Ascending aorta (tissue), 2 donors: ENCODE measurements around the gene HLA-A. TPM values are rescaled to one million over a fixed set of nuclear protein-coding genes. Genes with fewer than 3 reads are reported as not detected.
"Not testable (repeated sequence)": the region's sequence is repeated elsewhere in the genome, so short reads cannot be mapped to it uniquely, and the experiment has no call there.

Experiments used
- DNase-seq, 2 donors: peaks; one replicate each; pipeline ENCODE4 v3.0.0-alpha.2; 2019; ENCODE audit warnings: low spot score in 2 of 2
- H3K27ac ChIP-seq, 2 donors: fragments of 200-600 bp; sonication (generic); one replicate each; pipeline ENCODE4 v1.5.1; 2016 to 2017; ENCODE audit warnings: mild to moderate bottlenecking in 1 of 2
- H3K27me3 ChIP-seq: fragments of 200-600 bp; sonication (generic); one replicate; pipeline ENCODE4 v1.5.1; 2017
- H3K36me3 ChIP-seq, 2 donors: fragments of 200-600 bp; sonication (generic); one replicate each; pipeline ENCODE4 v1.5.1; 2016
- H3K4me1 ChIP-seq, 2 donors: fragments of 200-600 bp; sonication (generic); one replicate each; pipeline ENCODE4 v1.5.1; 2016 to 2017; ENCODE audit warnings: mild to moderate bottlenecking in 1 of 2
- H3K4me3 ChIP-seq, 2 donors: fragments of 200-600 bp; sonication (generic); one replicate each; pipeline ENCODE4 v1.5.1; 2016 to 2017; ENCODE audit warnings: mild to moderate bottlenecking in 1 of 2
- H3K9me3 ChIP-seq, 2 donors: fragments of 200-600 bp; sonication (generic); one replicate each; pipeline ENCODE4 v1.5.1; 2016
- intact Hi-C: fragments of 100-400 bp; cut with DNase I; formaldehyde crosslinking; loops from one replicate; pipeline ENCODE4 v1.15.1; 2023
- total RNA-seq: library from RNA; depleted of rRNA; stranded (reverse); fragments of >200 nt; gene quantifications from one replicate; pipeline ENCODE4 v1.1.0, GENCODE V29; 2016
- TF ChIP-seq, protein P1 (sequence below), 3 experiments: fragments of 200-600 bp in 2 of 3; fragments of 450-650 bp in 1 of 3; sonication (generic) in 2 of 3; IDR thresholded peaks; one replicate each; pipeline ENCODE4 v1.5.1; 2016 to 2019; ENCODE audit warnings: antibody characterized with exemption in 3 of 3, mild to moderate bottlenecking in 1 of 3, moderate library complexity in 1 of 3

HLA-A gene
- total RNA-seq, 1 donor from 2014 or later, result 1,099 TPM

DNA sequence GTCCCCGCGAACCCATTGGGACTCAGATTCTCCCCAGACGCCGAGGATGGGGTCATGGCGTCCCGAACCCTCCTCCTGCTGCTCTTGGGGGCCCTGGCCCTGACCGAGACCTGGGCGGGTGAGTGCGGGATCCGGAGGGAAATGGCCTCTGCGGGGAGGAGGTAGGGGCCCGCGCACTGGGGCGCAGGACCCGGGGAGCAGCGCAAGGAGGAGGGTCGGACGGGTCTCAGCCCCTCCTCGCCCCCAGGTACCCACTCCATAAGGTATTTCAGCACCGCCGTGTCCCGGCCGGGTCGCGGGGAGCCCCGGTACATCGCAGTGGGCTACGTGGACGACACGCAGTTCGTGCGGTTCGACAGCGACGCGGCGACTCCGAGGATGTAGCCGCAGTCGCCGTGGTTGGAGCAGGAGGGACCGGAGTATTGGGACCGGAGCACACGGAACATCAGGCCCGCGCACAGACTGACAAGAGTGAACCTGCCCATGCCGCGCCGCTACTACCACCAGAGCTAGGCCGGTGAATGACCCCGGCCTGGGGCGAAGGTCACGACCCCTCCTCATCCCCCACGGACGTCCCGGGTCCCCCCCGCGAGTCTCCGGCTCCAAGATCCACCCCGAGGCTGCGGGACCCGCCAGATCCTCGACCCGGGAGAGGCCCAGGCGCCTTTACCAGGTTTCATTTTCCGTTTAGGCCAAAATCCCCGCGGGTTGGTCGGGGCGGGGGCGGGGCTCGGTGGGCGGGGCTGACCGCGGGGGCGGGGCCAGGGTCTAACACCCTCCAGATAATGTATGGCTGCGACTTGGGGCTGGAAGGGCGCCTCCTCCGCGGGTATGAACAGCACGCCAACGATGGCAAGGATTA, 15.7 kb upstream of the HLA-A start:
- H3K36me3 ChIP-seq, result no peaks in the 10 kb centered on the region
- no peaks in the 10 kb centered on the region for H3K27me3 ChIP-seq
- TF ChIP-seq, protein P1, sequence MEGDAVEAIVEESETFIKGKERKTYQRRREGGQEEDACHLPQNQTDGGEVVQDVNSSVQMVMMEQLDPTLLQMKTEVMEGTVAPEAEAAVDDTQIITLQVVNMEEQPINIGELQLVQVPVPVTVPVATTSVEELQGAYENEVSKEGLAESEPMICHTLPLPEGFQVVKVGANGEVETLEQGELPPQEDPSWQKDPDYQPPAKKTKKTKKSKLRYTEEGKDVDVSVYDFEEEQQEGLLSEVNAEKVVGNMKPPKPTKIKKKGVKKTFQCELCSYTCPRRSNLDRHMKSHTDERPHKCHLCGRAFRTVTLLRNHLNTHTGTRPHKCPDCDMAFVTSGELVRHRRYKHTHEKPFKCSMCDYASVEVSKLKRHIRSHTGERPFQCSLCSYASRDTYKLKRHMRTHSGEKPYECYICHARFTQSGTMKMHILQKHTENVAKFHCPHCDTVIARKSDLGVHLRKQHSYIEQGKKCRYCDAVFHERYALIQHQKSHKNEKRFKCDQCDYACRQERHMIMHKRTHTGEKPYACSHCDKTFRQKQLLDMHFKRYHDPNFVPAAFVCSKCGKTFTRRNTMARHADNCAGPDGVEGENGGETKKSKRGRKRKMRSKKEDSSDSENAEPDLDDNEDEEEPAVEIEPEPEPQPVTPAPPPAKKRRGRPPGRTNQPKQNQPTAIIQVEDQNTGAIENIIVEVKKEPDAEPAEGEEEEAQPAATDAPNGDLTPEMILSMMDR (IDR thresholded peaks at IDR 0.05), result no peak
- no peaks in the 10 kb centered on the region for H3K9me3 ChIP-seq
- H3K4me3 ChIP-seq, result peak overlapping the region in 1 of 2 donors; percentile 66
- peak in 1 of 2 donors; percentile 82 for DNase-seq
- H3K4me1 ChIP-seq, result no peaks in the 10 kb centered on the region
- intact Hi-C loops, result loop anchor here (2.0 to 5.0 kb wide), 4 partner anchors 16 to 274 kb away; partner anchors contain the start of gene HLA-A
- peak overlapping the region in 1 of 2 donors; percentile 79 for H3K27ac ChIP-seq

DNA sequence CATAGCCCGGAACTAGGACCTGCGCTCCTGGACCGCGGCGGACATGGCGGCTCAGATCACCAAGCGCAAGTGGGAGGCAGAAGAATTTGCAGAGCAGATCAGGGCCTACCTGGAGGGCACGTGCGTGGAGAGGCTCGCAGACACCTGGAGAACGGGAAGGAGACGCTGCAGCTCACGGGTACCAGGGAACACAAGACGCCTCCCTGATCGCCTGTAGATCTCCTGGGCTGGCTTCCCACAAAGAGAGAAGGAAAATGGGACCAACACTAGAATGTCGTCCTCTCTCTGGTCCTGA, 15.1 kb upstream of the HLA-A start:
- Histone ChIP-seq H3K4me3 (peak overlapping the region in 1 of 2 donors; percentile 66), H3K36me3 (no peaks in the 10 kb centered on the region), H3K27ac (peak overlapping the region in 1 of 2 donors; percentile 79), H3K27me3 (no peaks in the 10 kb centered on the region), H3K4me1 (no peaks in the 10 kb centered on the region), H3K9me3 (no peaks in the 10 kb centered on the region)
- no peak for DNase-seq
- intact Hi-C loops, result loop anchor here (2.0 to 5.0 kb wide), 4 partner anchors 16 to 275 kb away; partner anchors contain the start of gene HLA-A
- TF ChIP-seq, protein P1 (IDR thresholded peaks at IDR 0.05), result no peak

DNA sequence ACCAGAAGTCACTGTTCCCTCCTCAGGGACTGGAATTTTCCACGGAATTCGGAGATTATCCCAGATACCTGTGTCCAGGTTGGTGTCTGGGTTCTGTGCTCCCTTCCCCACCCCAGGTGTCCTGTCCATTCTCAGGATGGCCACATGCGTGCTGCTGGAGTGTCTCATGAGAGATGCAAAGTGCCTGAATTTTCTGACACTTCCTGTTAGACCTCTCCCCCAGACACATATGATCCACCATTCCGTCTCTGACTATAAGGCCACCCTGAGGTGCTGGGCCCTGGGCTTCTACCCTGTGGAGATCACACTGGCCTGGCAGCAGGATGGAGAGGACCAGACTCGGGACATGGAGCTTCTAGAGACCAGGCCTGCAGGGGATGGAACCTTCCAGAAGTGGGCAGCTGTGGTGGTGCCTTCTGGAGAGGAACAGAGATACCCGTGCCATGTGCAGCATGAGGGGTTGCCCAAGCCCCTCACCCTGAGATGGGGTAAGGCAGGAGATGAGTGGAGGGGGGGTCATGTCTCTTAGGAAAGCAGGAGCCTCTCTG, 14.4 kb upstream of the HLA-A start:
- Histone ChIP-seq H3K9me3 (no peaks in the 10 kb centered on the region), H3K4me3 (no peak overlapping the region), H3K27me3 (no peaks in the 10 kb centered on the region), H3K27ac (no peak overlapping the region), H3K4me1 (no peaks in the 10 kb centered on the region), H3K36me3 (no peaks in the 10 kb centered on the region)
- no peak for DNase-seq
- TF ChIP-seq, protein P1 (IDR thresholded peaks at IDR 0.05), result no peak
- intact Hi-C loops, result loop anchor here (2.0 to 5.0 kb wide), 4 partner anchors 15 to 276 kb away; partner anchors contain the start of gene HLA-A

DNA sequence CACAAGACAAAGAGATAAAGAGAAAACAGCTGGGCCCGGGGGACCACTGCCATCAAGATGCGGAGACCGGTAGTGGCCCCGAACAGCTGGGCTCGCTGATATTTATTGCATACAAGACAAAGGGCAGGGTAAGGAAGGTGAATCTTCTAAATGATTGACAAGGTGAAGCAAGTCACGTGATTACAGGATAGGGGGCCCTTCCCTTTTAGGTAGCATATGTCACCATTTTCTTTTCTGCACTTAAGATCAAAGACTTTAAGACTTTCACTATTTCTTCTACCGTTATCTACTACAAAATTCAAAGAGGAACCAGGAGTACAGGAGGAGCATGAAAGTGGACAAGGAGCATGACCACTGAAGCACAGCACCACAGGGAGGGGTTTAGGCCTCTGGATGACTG, 12.3 kb upstream of the HLA-A start:
- H3K4me3 ChIP-seq, DNase-seq, H3K9me3 ChIP-seq, H3K27ac ChIP-seq, H3K4me1 ChIP-seq, intact Hi-C loops, H3K27me3 ChIP-seq, H3K36me3 ChIP-seq: not testable (repeated sequence)

DNA sequence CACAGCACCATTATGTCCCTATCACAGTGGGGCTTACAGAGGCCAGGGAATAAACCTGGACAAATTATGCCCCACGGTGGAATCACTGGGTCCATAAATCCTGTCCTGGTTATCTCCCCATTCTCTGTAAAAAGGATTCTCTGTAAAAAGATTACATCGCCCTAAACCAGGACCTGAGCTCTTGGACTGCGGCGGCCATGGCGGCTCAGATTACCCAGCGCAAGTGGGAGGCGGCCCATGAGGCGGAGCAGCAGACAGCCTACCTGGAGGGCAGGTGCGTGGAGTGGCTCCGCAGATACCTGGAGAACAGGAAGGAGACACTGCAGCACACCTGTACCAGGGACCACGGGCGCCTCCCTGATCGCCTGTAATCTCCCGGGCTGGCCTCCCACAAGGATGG, 8.4 kb upstream of the HLA-A start:
- H3K27me3 ChIP-seq, result no peaks in the 10 kb centered on the region
- no peak overlapping the region for H3K4me3 ChIP-seq
- no peaks in the 10 kb centered on the region for H3K9me3 ChIP-seq
- no peaks in the 10 kb centered on the region for H3K4me1 ChIP-seq
- intact Hi-C loops, result no loop called here
- TF ChIP-seq, protein P1 (IDR thresholded peaks at IDR 0.05), result no peak
- no peak for DNase-seq
- H3K27ac ChIP-seq, result no peak overlapping the region
- no peaks in the 10 kb centered on the region for H3K36me3 ChIP-seq

DNA sequence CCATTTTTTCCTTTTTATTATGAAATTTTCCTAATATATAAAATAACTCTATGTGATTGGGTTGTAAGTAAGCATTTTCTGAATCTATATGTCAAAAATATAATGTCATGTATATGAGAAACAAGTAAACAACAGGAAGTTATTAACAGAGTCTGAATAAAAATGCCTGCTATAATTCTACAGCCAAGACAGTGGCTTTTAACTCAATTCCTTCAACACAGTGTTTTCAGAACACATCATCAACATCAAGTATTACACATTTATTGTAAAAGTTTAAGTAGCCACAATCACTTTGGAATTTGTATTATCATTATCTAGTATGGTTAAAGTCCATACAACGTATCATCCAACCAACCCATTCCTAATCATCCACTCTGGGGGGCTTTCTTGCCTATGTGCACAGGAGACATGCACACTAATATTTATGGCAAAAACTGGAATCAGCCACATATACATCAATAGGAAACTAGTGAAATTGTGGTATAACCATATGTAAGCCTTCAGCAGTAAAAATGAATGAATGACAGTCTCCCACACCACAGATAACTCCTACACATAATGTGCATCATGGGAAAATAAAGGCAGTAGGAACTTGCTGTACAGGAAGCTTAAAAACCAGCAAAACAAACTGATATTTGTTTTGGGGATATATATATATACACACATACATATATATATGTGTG, 6.9 kb upstream of the HLA-A start:
- Histone ChIP-seq H3K36me3 (no peaks in the 10 kb centered on the region), H3K4me1 (no peaks in the 10 kb centered on the region), H3K4me3 (no peak overlapping the region), H3K9me3 (no peaks in the 10 kb centered on the region), H3K27ac (no peak overlapping the region), H3K27me3 (no peaks in the 10 kb centered on the region)
- no peak for DNase-seq
- intact Hi-C loops, result no loop called here
- TF ChIP-seq, protein P1 (IDR thresholded peaks at IDR 0.05), result no peak
